ENCODE measurements around the gene NFIC. TPM values are rescaled to one million over a fixed set of nuclear protein-coding genes. Genes with fewer than 3 reads are reported as not detected.
"Not testable (repeated sequence)": the region's sequence is repeated elsewhere in the genome, so short reads cannot be mapped to it uniquely, and the experiment has no call there.

The NFIC gene
- total RNA-seq, 1 experiment from 2014 or later: 85.5 TPM

- Mint-ChIP-seq H3K27ac (ENCODE audit: low read depth, unreplicated experiment) (peak overlapping the region; percentile 51), H3K4me3 (ENCODE audit: unreplicated experiment) (peak overlapping the region; percentile 38), H3K4me1 (ENCODE audit: insufficient read depth, unreplicated experiment) (peaks cover 19% of the 10 kb centered on the region), H3K27me3 (ENCODE audit: insufficient read depth, unreplicated experiment) (no peaks in the 10 kb centered on the region), H3K9me3 (ENCODE audit: unreplicated experiment) (no peaks in the 10 kb centered on the region), H3K36me3 (ENCODE audit: insufficient read depth, unreplicated experiment) (no peaks in the 10 kb centered on the region)
- intact Hi-C loops (cut with micrococcal nuclease): no loop called here
- no peak for TF ChIP-seq CTCF (IDR thresholded peaks at IDR 0.05; ENCODE audit: unreplicated experiment)
- DNase-seq (ENCODE audit: unreplicated experiment): peak; percentile 92
- ChIA-PET CTCF (interaction anchor here (0.6 to 1.3 kb wide), 4 partner anchors 10 to 83 kb away, joined by 3 to 6 read pairs (median 3); no protein-coding TSS in a partner anchor), POLR2A (interaction anchor here (0.5 to 1.2 kb wide), 7 partner anchors 10 to 292 kb away, joined by 3 to 5 read pairs (median 3); no protein-coding TSS in a partner anchor)
- no TSS peak for BruUV-seq (replicated peaks)
Observed at GRCh38 chr19:3346677-3347353, 19.6 kb upstream of the NFIC start.

DNA sequence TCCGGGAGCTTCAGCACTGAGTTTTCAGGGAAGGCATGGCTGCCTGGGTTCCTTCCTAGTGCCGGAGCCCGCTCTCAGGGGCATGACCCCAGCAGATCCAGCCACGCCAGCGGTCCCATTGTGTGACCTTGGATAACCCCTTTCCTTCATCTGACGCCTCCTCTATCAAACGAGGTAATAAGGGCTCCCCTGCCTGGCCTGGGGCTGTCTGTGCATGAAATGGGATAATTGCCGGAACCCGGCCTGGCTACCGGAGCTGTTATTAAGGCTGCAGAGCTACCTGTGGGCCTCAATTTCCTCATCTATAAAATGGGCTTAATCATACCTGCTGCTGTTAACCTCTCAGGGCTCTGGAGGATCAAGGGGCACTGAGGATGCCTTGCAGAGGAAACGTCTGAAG lies 18.3 kb upstream of the NFIC start:
- intact Hi-C loops (cut with micrococcal nuclease): no loop called here
- no peak for DNase-seq (ENCODE audit: unreplicated experiment)
- H3K4me1 Mint-ChIP-seq (ENCODE audit: insufficient read depth, unreplicated experiment): peaks cover 19% of the 10 kb centered on the region
- H3K36me3 Mint-ChIP-seq (ENCODE audit: insufficient read depth, unreplicated experiment): no peaks in the 10 kb centered on the region
- BruUV-seq (replicated peaks): no TSS peak
- H3K27me3 Mint-ChIP-seq (ENCODE audit: insufficient read depth, unreplicated experiment): no peaks in the 10 kb centered on the region
- no peak overlapping the region for H3K4me3 Mint-ChIP-seq (ENCODE audit: unreplicated experiment)
- CTCF ChIA-PET: interaction anchor here (0.6 to 1.1 kb wide), 2 partner anchors 43 to 208 kb away, joined by 3 read pairs; no protein-coding TSS in a partner anchor
- no peak overlapping the region for H3K27ac Mint-ChIP-seq (ENCODE audit: low read depth, unreplicated experiment)
- TF ChIP-seq CTCF (IDR thresholded peaks at IDR 0.05; ENCODE audit: unreplicated experiment): no peak
- no peaks in the 10 kb centered on the region for H3K9me3 Mint-ChIP-seq (ENCODE audit: unreplicated experiment)
- POLR2A ChIA-PET: no interaction called here

GRCh38 chr19:3348469-3348868 lies 17.9 kb upstream of the NFIC start:
- H3K36me3 Mint-ChIP-seq (ENCODE audit: insufficient read depth, unreplicated experiment); H3K4me3 Mint-ChIP-seq (ENCODE audit: unreplicated experiment); DNase-seq (ENCODE audit: unreplicated experiment); intact Hi-C loops (cut with micrococcal nuclease); POLR2A ChIA-PET; H3K27ac Mint-ChIP-seq (ENCODE audit: low read depth, unreplicated experiment); H3K27me3 Mint-ChIP-seq (ENCODE audit: insufficient read depth, unreplicated experiment); H3K9me3 Mint-ChIP-seq (ENCODE audit: unreplicated experiment); BruUV-seq (replicated peaks): not testable (repeated sequence)
- peaks cover 19% of the 10 kb centered on the region for H3K4me1 Mint-ChIP-seq (ENCODE audit: insufficient read depth, unreplicated experiment)
- CTCF ChIA-PET: interaction anchor here (0.6 to 1.1 kb wide), 3 partner anchors 25 to 208 kb away, joined by 3 read pairs; no protein-coding TSS in a partner anchor

- H3K27ac Mint-ChIP-seq (ENCODE audit: low read depth, unreplicated experiment): peak overlapping the region; percentile 74
- H3K36me3 Mint-ChIP-seq (ENCODE audit: insufficient read depth, unreplicated experiment): no peaks in the 10 kb centered on the region
- TF ChIP-seq CTCF (IDR thresholded peaks at IDR 0.05; ENCODE audit: unreplicated experiment): no peak
- intact Hi-C loops (cut with micrococcal nuclease): no loop called here
- CTCF ChIA-PET: no interaction called here
- peaks cover 11% of the 10 kb centered on the region for H3K4me1 Mint-ChIP-seq (ENCODE audit: insufficient read depth, unreplicated experiment)
- H3K27me3 Mint-ChIP-seq (ENCODE audit: insufficient read depth, unreplicated experiment): no peaks in the 10 kb centered on the region
- H3K4me3 Mint-ChIP-seq (ENCODE audit: unreplicated experiment): no peak overlapping the region
- H3K9me3 Mint-ChIP-seq (ENCODE audit: unreplicated experiment): no peaks in the 10 kb centered on the region
- POLR2A ChIA-PET: interaction anchor here (0.7 to 2.0 kb wide), 5 partner anchors 10 to 275 kb away, joined by 3 to 8 read pairs (median 5); no protein-coding TSS in a partner anchor
- DNase-seq (ENCODE audit: unreplicated experiment): peak; percentile 79
- no TSS peak for BruUV-seq (replicated peaks)
Observed at GRCh38 chr19:3350014-3350663, 16.2 kb upstream of the NFIC start.

Data from MCF 10A (cell line).